NCI-H2196 treated with DMSO at 0.1 percent for 48 hours (cell line): ENCODE measurements around the gene SMARCAL1.

ENCODE experiments used
- DNase-seq: peaks from one replicate; lab custom pipeline; 2025; ENCODE audit not compliant: unreplicated experiment; lab: John Stamatoyannopoulos, UW

SMARCAL1 gene

DNA sequence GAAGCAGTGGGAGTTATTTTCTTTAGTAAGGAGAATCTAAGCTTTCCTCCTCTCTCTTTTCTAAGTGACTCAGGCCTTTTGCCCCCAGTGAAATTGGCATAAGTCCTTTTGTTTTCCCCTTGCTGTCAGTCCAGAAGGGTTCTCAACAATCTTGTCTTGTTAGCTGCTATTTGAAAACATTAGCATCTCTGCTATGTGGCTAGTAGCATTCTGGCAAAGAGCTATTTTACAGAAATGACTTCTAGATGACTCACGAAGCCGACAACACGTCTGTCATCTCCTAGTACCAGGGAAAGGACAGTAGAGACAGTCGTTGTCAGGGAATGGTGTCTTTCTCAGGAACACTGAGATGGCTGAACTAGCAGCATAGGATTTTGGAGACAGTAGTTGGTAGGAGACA lies 14.7 kb downstream of the SMARCAL1 start:
- DNase-seq: no peak

- DNase-seq: peak; percentile 81
These were observed 16.5 kb downstream of the SMARCAL1 start for GRCh38 chr2:216428618-216429350.

DNA sequence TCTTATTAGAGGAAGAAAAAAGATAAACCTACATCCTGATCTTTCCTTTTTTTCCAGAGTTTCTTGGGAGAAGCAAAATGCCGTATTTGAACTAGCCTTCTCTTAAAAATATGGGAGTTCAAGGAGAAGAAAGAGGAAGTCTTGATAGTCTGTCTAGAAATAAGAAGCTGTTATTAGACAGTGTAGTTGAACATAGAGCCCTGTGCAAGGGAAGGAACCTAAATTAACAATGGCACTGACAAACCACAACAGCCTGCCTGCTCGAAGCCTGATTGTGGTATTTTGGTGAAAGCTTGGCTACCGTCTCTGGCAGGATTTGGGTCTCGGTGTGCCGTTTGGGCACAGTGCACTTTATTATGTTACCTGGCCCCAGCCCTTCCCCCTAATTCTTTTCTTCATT lies 17.1 kb downstream of the SMARCAL1 start:
- DNase-seq: no peak

GRCh38 chr2:216430811-216431530 lies 18.7 kb downstream of the SMARCAL1 start:
- no peak for DNase-seq

DNA sequence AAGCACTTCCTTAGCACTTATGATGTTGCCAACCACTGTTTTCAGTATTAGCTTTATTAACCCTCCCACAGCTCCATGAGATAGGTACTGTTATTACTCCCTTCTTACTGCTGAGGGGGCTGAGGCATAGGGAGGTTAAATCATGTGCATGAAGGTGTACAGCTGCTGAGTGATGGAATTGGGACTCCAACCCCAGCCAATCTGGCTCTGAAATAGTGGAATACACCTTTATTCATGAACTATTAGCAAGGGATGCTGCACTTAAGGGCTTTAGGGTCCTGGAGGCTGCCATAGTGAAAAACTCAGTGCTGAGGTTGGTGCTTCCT lies 19.2 kb downstream of the SMARCAL1 start:
- DNase-seq: no peak

DNA sequence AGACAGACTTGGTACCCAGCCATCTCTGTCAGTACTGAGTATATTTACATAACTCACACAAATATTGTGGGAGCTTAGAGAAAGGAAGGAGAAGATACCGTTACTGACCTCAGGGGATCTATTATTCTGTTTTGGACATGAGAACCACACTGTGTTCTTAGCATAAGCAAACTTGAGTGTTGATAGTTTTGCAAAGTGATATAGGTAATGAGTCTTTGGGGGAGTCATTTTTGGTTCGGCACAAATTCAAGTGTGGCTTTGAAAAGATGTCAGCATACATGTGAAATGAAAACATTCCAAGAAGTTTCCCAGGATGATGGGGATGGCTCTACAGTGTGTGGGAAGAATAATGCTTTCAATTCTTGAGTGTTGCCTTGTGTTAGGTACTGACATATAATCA lies 24.1 kb downstream of the SMARCAL1 start:
- DNase-seq: no peak

DNA sequence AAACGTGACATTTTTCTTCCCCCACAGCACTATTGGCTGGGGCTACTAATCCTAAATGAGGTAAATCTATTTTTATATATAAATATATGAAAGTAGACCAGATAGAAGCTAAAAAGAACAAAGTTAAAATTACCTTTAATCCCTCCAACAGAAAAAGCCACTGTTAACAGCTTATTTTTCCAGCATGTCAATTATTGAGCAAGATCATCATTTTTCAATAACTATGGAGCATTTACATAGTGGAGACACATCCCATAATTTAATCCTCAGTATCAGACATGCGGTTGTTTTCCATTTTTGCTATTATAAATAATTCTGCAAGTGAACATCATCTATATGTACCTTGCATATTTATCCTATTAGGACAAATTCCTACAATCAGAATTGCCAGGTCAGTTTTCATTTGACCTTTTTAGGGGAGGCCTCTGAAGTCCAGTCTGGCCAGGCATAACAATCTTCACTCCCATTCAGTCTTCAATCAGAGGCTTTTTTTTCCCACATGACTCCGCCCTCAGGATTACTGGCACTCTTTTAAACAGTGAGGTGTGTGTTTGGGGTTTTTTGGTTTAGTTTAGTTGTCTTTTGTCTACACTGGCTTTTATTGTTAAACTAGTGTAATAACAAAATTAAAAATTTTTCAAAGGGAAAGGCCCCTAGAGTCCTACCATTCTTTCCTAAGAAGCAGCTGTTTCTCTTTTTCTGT lies 29.2 kb downstream of the SMARCAL1 start:
- DNase-seq: no peak

GRCh38 chr2:216445501-216445900 lies 33.2 kb downstream of the SMARCAL1 start:
- no peak for DNase-seq

GRCh38 chr2:216446343-216446742 lies 34.1 kb downstream of the SMARCAL1 start:
- DNase-seq: no peak

DNA sequence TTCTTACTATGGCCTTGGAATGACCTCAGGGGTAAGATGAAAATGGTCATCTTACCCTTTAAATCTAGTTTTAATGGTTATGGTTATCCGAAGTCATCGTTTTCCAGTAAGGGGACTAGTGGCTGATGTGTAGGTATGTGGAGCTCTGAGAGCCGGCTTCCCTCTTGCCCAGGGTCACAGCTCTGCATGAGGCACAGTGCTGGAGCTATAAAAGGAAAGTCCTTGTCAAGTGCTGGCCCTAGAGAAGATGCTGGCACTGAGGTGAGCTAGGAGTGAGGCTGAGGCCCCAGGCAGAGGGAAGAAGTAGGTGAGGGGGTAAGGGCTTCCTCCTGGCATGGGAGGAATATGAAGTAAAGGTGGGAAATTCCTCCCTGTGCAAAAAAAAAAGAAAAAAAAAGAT lies 35.0 kb downstream of the SMARCAL1 start:
- no peak for DNase-seq

GRCh38 chr2:216448829-216449228 lies 36.5 kb downstream of the SMARCAL1 start:
- DNase-seq: no peak

DNA sequence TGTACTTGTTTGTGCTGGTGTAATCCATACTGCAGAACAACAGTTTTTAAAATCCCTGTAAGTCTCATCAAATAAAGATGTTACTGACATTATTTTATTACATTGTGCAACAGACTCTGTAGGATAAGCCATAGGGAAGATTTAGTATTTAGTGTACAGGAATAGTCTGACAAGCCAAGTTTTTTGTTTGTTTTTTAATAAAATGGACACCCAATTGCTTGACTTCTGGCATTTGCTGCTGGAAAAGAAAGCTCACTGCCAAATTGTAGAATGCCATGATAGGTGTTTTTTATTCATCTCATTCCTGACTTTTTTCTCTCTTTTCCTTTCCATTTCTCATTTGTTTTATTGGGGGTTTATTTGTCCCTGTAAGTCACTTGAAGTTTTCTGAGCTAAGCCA lies 38.1 kb downstream of the SMARCAL1 start:
- DNase-seq: no peak

DNA sequence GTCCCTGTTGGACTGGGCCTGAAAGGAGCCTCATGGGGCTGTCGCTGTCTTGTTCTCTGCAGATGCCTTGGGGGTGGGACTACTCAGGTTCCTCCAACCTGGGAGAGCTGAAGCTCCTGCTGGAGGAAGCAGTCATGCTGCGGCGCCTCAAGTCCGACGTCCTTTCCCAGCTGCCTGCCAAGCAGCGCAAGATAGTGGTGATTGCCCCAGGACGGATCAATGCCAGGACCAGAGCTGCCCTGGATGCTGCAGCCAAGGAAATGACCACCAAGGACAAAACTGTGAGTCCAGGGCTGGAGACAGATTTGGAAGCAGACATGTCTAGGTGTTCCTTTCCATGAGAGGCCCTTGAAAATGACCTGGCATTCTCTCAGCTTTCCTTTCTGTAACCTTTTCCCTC lies 38.5 kb downstream of the SMARCAL1 start:
- DNase-seq: no peak

- no peak for DNase-seq
These were observed 41.8 kb downstream of the SMARCAL1 start for GRCh38 chr2:216453955-216454614.

DNA sequence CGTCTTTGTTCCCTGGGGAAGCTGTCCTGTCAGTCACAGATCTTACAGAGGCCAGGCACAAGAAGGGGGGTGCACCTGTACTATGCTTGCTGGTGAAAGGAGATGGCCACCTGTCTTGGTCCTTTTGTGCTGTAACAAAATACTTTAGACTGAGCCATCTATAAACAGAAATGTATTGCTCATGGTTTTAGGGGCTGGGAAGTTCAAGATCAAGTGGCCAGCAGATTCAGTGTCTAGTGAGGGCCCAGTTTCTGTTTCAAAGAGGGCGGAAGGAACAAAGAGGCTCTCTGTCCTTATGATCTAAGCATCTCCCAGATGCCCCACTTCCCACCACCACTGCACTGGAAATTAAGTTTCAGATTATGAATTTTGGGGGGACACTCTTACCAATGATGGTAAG lies 50.9 kb downstream of the SMARCAL1 start:
- no peak for DNase-seq

- DNase-seq: no peak
These were observed 51.9 kb downstream of the SMARCAL1 start for GRCh38 chr2:216464104-216464720.

DNA sequence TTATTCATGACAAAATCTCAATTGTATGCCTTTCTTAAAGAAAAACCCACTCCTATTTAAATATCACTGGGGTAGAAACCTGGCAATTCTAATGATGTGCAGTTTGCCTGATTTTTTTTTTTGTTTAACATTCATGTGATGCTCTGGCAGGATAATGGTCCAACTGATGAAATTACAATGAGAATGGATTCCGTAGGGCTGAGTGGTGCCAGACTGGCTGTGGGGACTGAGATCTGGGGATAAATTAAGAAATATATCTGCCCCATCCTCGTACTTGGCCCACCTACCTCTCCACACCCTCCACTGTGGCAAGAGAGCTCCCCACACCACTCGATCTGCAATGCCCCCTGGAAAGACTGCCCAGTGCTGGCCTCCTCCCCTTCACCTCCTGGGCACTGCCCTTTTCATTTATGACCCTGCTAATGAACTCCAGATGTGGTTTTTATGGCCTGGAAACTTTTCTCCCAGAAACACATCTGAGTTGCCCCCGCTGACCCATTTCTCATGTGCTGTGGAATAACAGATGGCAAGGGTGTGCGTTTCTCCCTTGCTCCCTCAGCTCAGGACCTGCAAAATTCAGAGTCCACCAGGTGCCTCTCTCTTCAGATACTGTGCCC lies 53.4 kb downstream of the SMARCAL1 start:
- DNase-seq: no peak

GRCh38 chr2:216467845-216468244 lies 55.6 kb downstream of the SMARCAL1 start:
- DNase-seq: no peak

DNA sequence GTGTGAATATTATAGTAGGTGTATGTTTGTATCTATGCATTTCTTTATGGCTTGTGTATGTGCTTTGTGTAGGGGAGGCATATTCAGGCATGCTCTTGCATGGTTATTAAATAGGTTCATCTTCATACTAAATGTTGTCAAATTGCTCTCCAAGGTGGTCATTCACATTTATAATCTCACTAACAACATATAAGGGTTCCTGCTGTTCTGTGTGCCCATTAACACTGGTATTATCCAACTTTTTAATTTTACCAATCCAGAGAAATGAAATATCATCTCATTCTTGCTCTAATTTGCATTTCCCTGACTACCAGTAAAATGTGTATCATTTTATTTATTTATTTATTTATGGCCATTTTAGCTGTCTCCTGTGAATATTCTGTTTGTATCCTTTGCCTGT lies 57.4 kb downstream of the SMARCAL1 start:
- no peak for DNase-seq

DNA sequence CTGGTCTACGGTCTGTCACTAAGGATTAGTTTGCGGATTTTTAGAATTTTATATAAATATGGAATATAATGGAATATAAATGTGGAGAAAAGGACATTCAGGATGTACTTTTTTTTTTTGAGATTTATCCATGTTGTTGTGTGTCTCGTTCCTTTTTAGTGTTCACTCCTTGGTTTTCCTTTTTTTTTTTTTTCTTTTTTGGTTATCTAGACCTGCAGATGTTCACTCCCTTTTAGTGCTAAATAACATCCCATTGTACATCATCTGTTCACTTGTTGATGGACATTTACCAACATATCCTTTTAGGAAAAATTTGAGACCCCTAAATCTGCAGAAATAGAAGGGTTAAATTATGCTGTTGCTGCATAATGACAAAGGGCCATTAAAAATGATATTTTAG lies 60.9 kb downstream of the SMARCAL1 start:
- DNase-seq: no peak
